Neural progenitor cell (in vitro differentiated cells): Measurements from ENCODE around the gene GZMA.

Experiments
- CTCF ChIP-seq: fragments of 200-600 bp; sonication (generic); IDR thresholded peaks from 2 replicates; pipeline ENCODE4 v1.5.1; 2017; ENCODE audit warnings: antibody characterized with exemption, mild to moderate bottlenecking
- EZH2 ChIP-seq: fragments of 200-600 bp; sonication (generic); IDR thresholded peaks from 2 replicates; pipeline ENCODE4 v1.6.1; 2017; ENCODE audit warnings: antibody characterized with exemption, mild to moderate bottlenecking, moderate library complexity
- EZH2phosphoT487 ChIP-seq: fragments of 200-600 bp; sonication (generic); IDR thresholded peaks from 2 replicates; pipeline ENCODE4 v1.6.1; 2017; ENCODE audit warnings: antibody characterized with exemption

- no peak for TF ChIP-seq CTCF
- TF ChIP-seq EZH2: no peak
- no peak for TF ChIP-seq EZH2phosphoT487
Measured at GRCh38 chr5:55151923-55152842, 49.7 kb downstream of the GZMA start.
